Prostate gland (tissue), 2 donors: ENCODE measurements around the gene HOXA10. TPM values are rescaled to one million over a fixed set of nuclear protein-coding genes. Genes with fewer than 3 reads are reported as not detected.

Source experiments
- DNase-seq: peaks from one replicate; pipeline ENCODE4 v3.0.0-alpha.2; 2019; ENCODE audit warnings: low spot score
- H3K27ac ChIP-seq, 2 donors: fragments of 200-600 bp; sonication (generic); 2 replicates each; pipeline ENCODE4 v1.5.1; 2017 to 2019
- H3K27me3 ChIP-seq: fragments of 200-600 bp; sonication (generic); replicated peaks from 2 replicates; pipeline ENCODE4 v1.5.1; 2019; ENCODE audit not compliant: insufficient read depth
- H3K36me3 ChIP-seq, 2 donors: fragments of 200-600 bp; sonication (generic); 1 replicate in 1 of 2; 2 replicates in 1 of 2; pipeline versions ENCODE4 v1.5.1 to v1.8.1; 2017 to 2019
- H3K4me1 ChIP-seq: fragments of 200-600 bp; sonication (generic); replicated peaks from 2 replicates; pipeline ENCODE4 v1.5.1; 2019
- H3K4me3 ChIP-seq, 2 donors: fragments of 200-600 bp; sonication (generic); 2 replicates each; pipeline ENCODE4 v1.5.1; 2017 to 2019
- H3K9me3 ChIP-seq: fragments of 200-600 bp; sonication (generic); 2 replicates; pipeline ENCODE4 v1.5.1; 2017
- CTCF ChIP-seq, 4 experiments: fragments of 200-600 bp in 2 of 4; fragments of 450-650 bp in 2 of 4; sonication (generic) in 2 of 4; IDR thresholded peaks; 1 replicate in 3 of 4; 2 replicates in 1 of 4; pipeline ENCODE4 v1.5.1; 2016 to 2019; ENCODE audit warnings: antibody characterized with exemption in 4 of 4, mild to moderate bottlenecking in 2 of 4, moderate library complexity in 2 of 4
- POLR2A ChIP-seq: fragments of 450-650 bp; IDR thresholded peaks from one replicate; pipeline ENCODE4 v1.6.1; 2016; ENCODE audit warnings: antibody characterized with exemption, mild to moderate bottlenecking
- POLR2AphosphoS5 ChIP-seq: sonication (generic); formaldehyde crosslinking; IDR thresholded peaks from one replicate; pipeline ENCODE4 v1.6.1; 2017; ENCODE audit warnings: antibody characterized with exemption
- WGBS: methylation state at CpG from one replicate; pipeline ENCODE4 v1.1.5; 2018; 5-methylcytosine and 5-hydroxymethylcytosine counted together
- intact Hi-C: fragments of 100-400 bp; cut with DNase I; formaldehyde crosslinking; loops from one replicate; pipeline ENCODE4 v1.14.2; 2022
- total RNA-seq, 2 donors: library from RNA; depleted of rRNA; stranded (reverse); fragments of >200 nt; gene quantifications; one replicate each; pipeline ENCODE4 v1.1.0, GENCODE V29; 2016

HOXA10 gene
- total RNA-seq, 2 donors from 2014 or later: 25.8 to 65.6 TPM

GRCh38 chr7:27131390-27131819 is 42.7 kb downstream of the HOXA10 start:
- TF ChIP-seq POLR2AphosphoS5 (no peak), POLR2A (no peak), CTCF (IDR thresholded peaks at IDR 0.05) (no peak)
- H3K4me3 ChIP-seq: peak overlapping the region; percentile 62 to 74
- DNase-seq: no peak
- H3K9me3 ChIP-seq: no peaks in the 10 kb centered on the region
- peaks cover 6% of the 10 kb centered on the region for H3K4me1 ChIP-seq
- intact Hi-C loops: loop anchor here (5.0 kb wide), 1 partner anchor 269 kb away; the partner anchor contains the start of gene SKAP2
- H3K27me3 ChIP-seq: no peaks in the 10 kb centered on the region
- H3K36me3 ChIP-seq: no peaks in the 10 kb centered on the region
- H3K27ac ChIP-seq: peak overlapping the region; percentile 71 to 82
- 69% methylated on average over 12 of the region's 12 CpGs for WGBS

GRCh38 chr7:27130540-27131389 is 43.4 kb downstream of the HOXA10 start, which contains the start of gene HOXA4:
Gene HOXA4 (minus strand): TSS chr7:27130757. CDS start chr7:27130733, 24 bp downstream.
- peak within 1 kb of the TSS; percentile 71 to 82 for H3K27ac ChIP-seq
- H3K36me3 ChIP-seq: no peaks in the 10 kb centered on the region
- TF ChIP-seq POLR2AphosphoS5: peak; percentile 90
- peak in 1 of 4 experiments; percentile 7 for TF ChIP-seq CTCF (IDR thresholded peaks at IDR 0.05)
- peak; percentile 76 for TF ChIP-seq POLR2A
- peak within 1 kb of the TSS; percentile 62 to 74 for H3K4me3 ChIP-seq
- intact Hi-C loops: loop anchor here (5.0 kb wide), 1 partner anchor 268 kb away; the partner anchor contains the start of gene SKAP2
- no peaks in the 10 kb centered on the region for H3K27me3 ChIP-seq
- peaks cover 6% of the 10 kb centered on the region for H3K4me1 ChIP-seq
- peak; percentile 94 for DNase-seq
- no peaks in the 10 kb centered on the region for H3K9me3 ChIP-seq
- WGBS: 10% methylated on average over 45 of the region's 67 CpGs

- TF ChIP-seq POLR2A (no peak), CTCF (IDR thresholded peaks at IDR 0.05) (peak in 1 of 4 experiments; percentile 54)
- intact Hi-C loops: loop anchor here (5.0 kb wide), 1 partner anchor 268 kb away; the partner anchor contains the start of gene SKAP2
- WGBS: 9% methylated on average over 59 of the region's 72 CpGs
- Histone ChIP-seq H3K36me3 (no peaks in the 10 kb centered on the region), H3K4me3 (peak overlapping the region; percentile 62 to 74), H3K27me3 (no peaks in the 10 kb centered on the region), H3K4me1 (peaks cover 6% of the 10 kb centered on the region), H3K27ac (peak overlapping the region; percentile 64 to 82), H3K9me3 (no peaks in the 10 kb centered on the region)
- no peak for DNase-seq
Measured at GRCh38 chr7:27129729-27130539, 44.2 kb downstream of the HOXA10 start.

GRCh38 chr7:27128776-27129728 is 45.1 kb downstream of the HOXA10 start:
- H3K9me3 ChIP-seq: no peaks in the 10 kb centered on the region
- H3K4me3 ChIP-seq: peak overlapping the region in 1 of 2 donors; percentile 74
- peaks cover 6% of the 10 kb centered on the region for H3K4me1 ChIP-seq
- 87% methylated on average over 28 of the region's 28 CpGs for WGBS
- H3K27me3 ChIP-seq: no peaks in the 10 kb centered on the region
- H3K36me3 ChIP-seq: no peaks in the 10 kb centered on the region
- DNase-seq: no peak
- no peak for TF ChIP-seq POLR2AphosphoS5
- no peak overlapping the region for H3K27ac ChIP-seq
- intact Hi-C loops: no loop called here
